CD1c-positive myeloid dendritic cell (primary cell): ENCODE data around the gene MCM5.

Source experiments
- DNase-seq: peaks from one replicate; pipeline ENCODE4 v3.0.0-alpha.2; 2016; ENCODE audit errors: extremely low spot score

The MCM5 gene

GRCh38 chr22:35399678-35400500 is at the start of gene MCM5:
TSS of gene MCM5 (plus strand) at chr22:35400140. CDS start at chr22:35400439, 299 bp downstream.
- DNase-seq: peak; percentile 99

GRCh38 chr22:35350539-35351503 is 49.1 kb upstream of the MCM5 start:
- DNase-seq: peak; percentile 85

GRCh38 chr22:35352214-35353111 is 47.5 kb upstream of the MCM5 start:
- DNase-seq: peak; percentile 96

- peak; percentile 86 for DNase-seq
Observed at GRCh38 chr22:35353318-35353717, 46.6 kb upstream of the MCM5 start.

GRCh38 chr22:35354068-35354467 is 45.9 kb upstream of the MCM5 start:
- no peak for DNase-seq

GRCh38 chr22:35357883-35358621 is 41.9 kb upstream of the MCM5 start:
- DNase-seq: no peak

GRCh38 chr22:35359380-35360065 is 40.4 kb upstream of the MCM5 start:
- no peak for DNase-seq

- DNase-seq: no peak
Observed at GRCh38 chr22:35361001-35361558, 38.9 kb upstream of the MCM5 start.

- peak; percentile 51 for DNase-seq
Observed at GRCh38 chr22:35363566-35364086, 36.3 kb upstream of the MCM5 start.

- DNase-seq: peak; percentile 90
Observed at GRCh38 chr22:35364230-35364629, 35.7 kb upstream of the MCM5 start.

- peak; percentile 87 for DNase-seq
Observed at GRCh38 chr22:35367331-35367886, 32.5 kb upstream of the MCM5 start.

GRCh38 chr22:35368386-35368785 is 31.6 kb upstream of the MCM5 start:
- no peak for DNase-seq

- DNase-seq: no peak
Observed at GRCh38 chr22:35369996-35370395, 29.9 kb upstream of the MCM5 start.

GRCh38 chr22:35373781-35374180 is 26.2 kb upstream of the MCM5 start:
- DNase-seq: no peak

- DNase-seq: peak; percentile 87
Observed at GRCh38 chr22:35375031-35375430, 24.9 kb upstream of the MCM5 start.

- no peak for DNase-seq
Observed at GRCh38 chr22:35375526-35375925, 24.4 kb upstream of the MCM5 start.

GRCh38 chr22:35376728-35377472 is 23.0 kb upstream of the MCM5 start:
- peak; percentile 99 for DNase-seq

GRCh38 chr22:35377735-35378134 is 22.2 kb upstream of the MCM5 start:
- peak; percentile 59 for DNase-seq

GRCh38 chr22:35378621-35379020 is 21.3 kb upstream of the MCM5 start:
- DNase-seq: no peak
